MM.1S (cell line): ENCODE data around the gene ANKRD29.

Experiments used
- DNase-seq: peaks from one replicate; pipeline ENCODE4 v3.0.0-alpha.2; 2015
- H2AFZ ChIP-seq: fragments of 300-600 bp; sonication (generic); 2 replicates; pipeline ENCODE4 v1.6.0; 2016; ENCODE audit warnings: antibody characterized with exemption, low read length
- H3F3A ChIP-seq: fragments of 300-600 bp; sonication (generic); 2 replicates; pipeline ENCODE4 v1.6.1; 2016; ENCODE audit warnings: mild to moderate bottlenecking, antibody characterized with exemption, low read length, moderate library complexity, mixed read lengths; ENCODE audit not compliant: insufficient read depth
- H3K27ac ChIP-seq: fragments of 300-600 bp; sonication (generic); 2 replicates; pipeline ENCODE4 v1.5.1; 2016; ENCODE audit warnings: mild to moderate bottlenecking, low read length
- H3K27me3 ChIP-seq: fragments of 300-600 bp; sonication (generic); replicated peaks from 2 replicates; pipeline ENCODE4 v1.6.0; 2016; ENCODE audit warnings: low read length; ENCODE audit not compliant: insufficient read depth
- H3K36me3 ChIP-seq: fragments of 300-600 bp; sonication (generic); replicated peaks from 2 replicates; pipeline ENCODE4 v1.6.1; 2016; ENCODE audit warnings: mild to moderate bottlenecking, low read length, mixed read lengths; ENCODE audit not compliant: insufficient read depth
- H3K4me1 ChIP-seq: fragments of 300-600 bp; sonication (generic); 2 replicates; pipeline ENCODE4 v1.6.1; 2016; ENCODE audit warnings: low read length, mixed read lengths
- H3K4me2 ChIP-seq: fragments of 300-600 bp; sonication (generic); 2 replicates; pipeline ENCODE4 v1.6.0; 2016; ENCODE audit warnings: low read depth, low read length
- H3K4me3 ChIP-seq: fragments of 300-600 bp; sonication (generic); 2 replicates; pipeline ENCODE4 v1.5.1; 2016; ENCODE audit warnings: low read length, mixed read lengths
- H3K79me2 ChIP-seq: fragments of 300-600 bp; sonication (generic); 2 replicates; pipeline ENCODE4 v1.6.1; 2016; ENCODE audit warnings: mixed run types, low read length, mixed read lengths
- H3K9ac ChIP-seq: fragments of 300-600 bp; sonication (generic); 2 replicates; pipeline ENCODE4 v1.6.1; 2016; ENCODE audit warnings: low read length, mixed read lengths
- H3K9me2 ChIP-seq: fragments of 300-600 bp; sonication (generic); replicated peaks from 2 replicates; pipeline ENCODE4 v1.6.1; 2016; ENCODE audit warnings: mild to moderate bottlenecking, low read length, mixed read lengths; ENCODE audit not compliant: insufficient read depth
- H3K9me3 ChIP-seq: fragments of 300-600 bp; sonication (generic); replicated peaks from 2 replicates; pipeline ENCODE4 v1.6.1; 2016; ENCODE audit warnings: mild to moderate bottlenecking, low read length, mixed read lengths; ENCODE audit not compliant: insufficient read depth
- H4K20me1 ChIP-seq: fragments of 300-600 bp; sonication (generic); 2 replicates; pipeline ENCODE4 v1.6.1; 2016; ENCODE audit warnings: mild to moderate bottlenecking, low read length, moderate library complexity, mixed read lengths; ENCODE audit not compliant: insufficient read depth
- EZH2 ChIP-seq: fragments of 300-600 bp; sonication (generic); optimal IDR thresholded peaks from 2 replicates; pipeline ENCODE3; 2017; ENCODE audit warnings: low read depth, mild to moderate bottlenecking, antibody characterized with exemption, low read length, mixed read lengths
- EZH2phosphoT487 ChIP-seq: fragments of 300-600 bp; sonication (generic); IDR thresholded peaks from 2 replicates; pipeline ENCODE4 v1.6.1; 2018; ENCODE audit warnings: antibody characterized with exemption, low read length
- TF ChIP-seq, protein P1 (sequence below): fragments of 300-600 bp; sonication (generic); IDR thresholded peaks from 2 replicates; pipeline ENCODE4 v1.5.1; 2016; ENCODE audit warnings: antibody characterized with exemption, low read length, mixed read lengths

The ANKRD29 gene

DNA sequence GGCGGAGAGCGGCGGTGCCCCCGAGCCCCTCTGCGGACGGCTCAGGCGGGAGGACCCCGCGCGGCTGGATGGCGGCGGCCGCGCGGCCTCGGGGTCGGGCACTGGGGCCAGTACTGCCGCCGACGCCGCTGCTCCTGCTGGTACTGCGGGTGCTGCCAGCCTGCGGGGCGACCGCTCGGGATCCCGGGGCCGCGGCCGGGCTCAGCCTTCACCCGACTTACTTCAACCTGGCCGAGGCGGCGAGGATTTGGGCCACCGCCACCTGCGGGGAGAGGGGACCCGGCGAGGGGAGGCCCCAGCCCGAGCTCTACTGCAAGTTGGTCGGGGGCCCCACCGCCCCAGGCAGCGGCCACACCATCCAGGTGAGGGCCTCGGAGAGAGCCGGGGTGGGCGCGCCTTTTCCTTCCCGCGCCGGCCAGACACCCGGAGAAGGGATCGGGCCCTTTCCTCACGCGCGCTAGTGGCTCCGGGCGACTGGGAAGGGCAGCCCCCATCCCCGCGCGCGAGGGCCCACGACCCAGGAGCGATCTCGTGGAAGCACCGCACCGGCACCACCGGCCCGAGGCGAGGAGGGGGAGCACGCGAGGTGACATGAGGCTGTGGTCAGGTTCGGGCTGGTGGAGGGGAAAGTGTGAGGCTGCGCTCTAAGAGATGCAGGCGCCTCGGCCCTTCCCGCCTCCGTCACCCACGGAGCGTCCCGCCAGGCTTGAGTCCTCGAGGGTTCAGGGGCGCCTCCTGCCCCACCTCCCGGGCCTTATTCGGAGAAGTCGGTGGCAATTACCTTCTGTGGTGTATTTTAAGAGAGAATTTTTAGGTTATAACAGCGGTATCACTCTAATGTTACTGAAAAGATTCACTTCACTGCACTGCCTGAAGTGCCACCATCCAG lies 27.1 kb upstream of the ANKRD29 start:
- Histone ChIP-seq H3K9ac (no peak overlapping the region), H3K27me3 (no peaks in the 10 kb centered on the region), H3K4me2 (peak overlapping the region; percentile 97), H3K27ac (no peak overlapping the region), H3K79me2 (no peaks in the 10 kb centered on the region), H3K9me3 (no peaks in the 10 kb centered on the region), H2AFZ (peak overlapping the region; percentile 88), H3F3A (no peaks in the 10 kb centered on the region), H3K9me2 (no peaks in the 10 kb centered on the region), H4K20me1 (no peaks in the 10 kb centered on the region), H3K36me3 (no peaks in the 10 kb centered on the region), H3K4me1 (no peaks in the 10 kb centered on the region), H3K4me3 (peak overlapping the region; percentile 57)
- TF ChIP-seq EZH2phosphoT487 = no peak
- no peak for TF ChIP-seq EZH2
- TF ChIP-seq, protein P1, sequence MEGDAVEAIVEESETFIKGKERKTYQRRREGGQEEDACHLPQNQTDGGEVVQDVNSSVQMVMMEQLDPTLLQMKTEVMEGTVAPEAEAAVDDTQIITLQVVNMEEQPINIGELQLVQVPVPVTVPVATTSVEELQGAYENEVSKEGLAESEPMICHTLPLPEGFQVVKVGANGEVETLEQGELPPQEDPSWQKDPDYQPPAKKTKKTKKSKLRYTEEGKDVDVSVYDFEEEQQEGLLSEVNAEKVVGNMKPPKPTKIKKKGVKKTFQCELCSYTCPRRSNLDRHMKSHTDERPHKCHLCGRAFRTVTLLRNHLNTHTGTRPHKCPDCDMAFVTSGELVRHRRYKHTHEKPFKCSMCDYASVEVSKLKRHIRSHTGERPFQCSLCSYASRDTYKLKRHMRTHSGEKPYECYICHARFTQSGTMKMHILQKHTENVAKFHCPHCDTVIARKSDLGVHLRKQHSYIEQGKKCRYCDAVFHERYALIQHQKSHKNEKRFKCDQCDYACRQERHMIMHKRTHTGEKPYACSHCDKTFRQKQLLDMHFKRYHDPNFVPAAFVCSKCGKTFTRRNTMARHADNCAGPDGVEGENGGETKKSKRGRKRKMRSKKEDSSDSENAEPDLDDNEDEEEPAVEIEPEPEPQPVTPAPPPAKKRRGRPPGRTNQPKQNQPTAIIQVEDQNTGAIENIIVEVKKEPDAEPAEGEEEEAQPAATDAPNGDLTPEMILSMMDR = no peak
- no peak for DNase-seq

DNA sequence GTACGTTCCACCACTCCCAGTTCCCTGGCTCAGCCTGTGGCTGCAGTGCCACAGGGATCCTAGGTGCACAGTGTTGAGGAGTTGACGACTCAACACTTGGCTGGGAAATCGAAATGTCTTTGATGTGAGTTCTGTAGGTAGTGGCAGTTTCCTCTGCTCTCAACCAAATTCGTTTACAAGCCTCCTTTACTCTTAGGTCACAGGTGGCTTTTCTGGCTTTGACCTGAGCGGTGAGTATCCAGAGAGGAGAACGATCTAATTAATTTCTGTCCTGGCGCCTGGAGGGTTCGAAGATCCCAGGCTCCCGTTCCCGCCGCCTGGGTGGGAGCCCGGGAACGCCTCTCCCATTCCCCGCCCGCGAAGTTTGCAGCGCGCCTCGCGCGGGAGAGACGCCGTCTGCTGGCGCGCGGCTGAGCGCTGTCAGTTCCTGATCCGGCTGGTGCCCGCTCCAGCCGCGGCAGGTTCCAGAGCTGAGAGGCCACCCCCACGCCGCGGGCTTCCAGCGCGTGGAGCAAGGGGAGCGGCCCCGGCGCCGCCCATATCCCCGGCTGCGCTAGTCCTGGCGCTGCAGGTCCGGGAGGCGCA lies 26.4 kb upstream of the ANKRD29 start, which contains the start of gene LAMA3:
Gene LAMA3, plus strand, starts transcription at position 423 of the 585 bp plus-strand sequence. CDS start 231 bp downstream, outside the sequence.
- peak; percentile 24 for DNase-seq
- H3K36me3 ChIP-seq = no peaks in the 10 kb centered on the region
- H3K9me2 ChIP-seq = no peaks in the 10 kb centered on the region
- H3K4me3 ChIP-seq = peak within 1 kb of the TSS; percentile 57
- H3K27ac ChIP-seq = no peak within 1 kb of the TSS
- TF ChIP-seq, protein P1 = peak; percentile 8; the same call in 1 of the 2 replicates
- no peak for TF ChIP-seq EZH2phosphoT487
- H3K9me3 ChIP-seq = no peaks in the 10 kb centered on the region
- H3K9ac ChIP-seq = peak within 1 kb of the TSS; percentile 12; the same call in 1 of the 2 replicates
- no peaks in the 10 kb centered on the region for H4K20me1 ChIP-seq
- H3K79me2 ChIP-seq = no peaks in the 10 kb centered on the region
- peak within 1 kb of the TSS; percentile 88 for H2AFZ ChIP-seq
- H3K4me1 ChIP-seq = no peaks in the 10 kb centered on the region
- H3K4me2 ChIP-seq = peak within 1 kb of the TSS; percentile 97
- H3F3A ChIP-seq = no peaks in the 10 kb centered on the region
- H3K27me3 ChIP-seq = no peaks in the 10 kb centered on the region

DNA sequence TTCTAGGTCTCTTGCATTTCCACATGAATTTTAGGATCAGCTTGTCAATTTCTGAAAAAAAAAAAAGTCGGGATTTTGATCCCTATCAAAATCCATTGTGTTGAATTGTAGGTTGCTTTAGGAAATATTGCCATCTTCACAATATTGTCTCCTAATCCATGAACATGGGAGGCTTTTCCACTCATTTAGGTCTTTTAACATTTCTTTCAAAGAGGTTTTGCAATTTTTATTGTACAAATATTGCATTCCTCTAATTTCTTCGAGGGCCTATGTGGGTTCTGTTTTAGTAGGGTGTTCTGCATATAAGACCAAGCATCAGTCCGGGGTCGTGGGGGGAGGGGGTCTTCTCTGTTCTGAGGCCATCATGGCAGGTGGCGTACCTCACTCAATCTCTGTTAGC lies 25.8 kb upstream of the ANKRD29 start:
- Histone ChIP-seq H3K79me2 (no peaks in the 10 kb centered on the region), H3K36me3 (no peaks in the 10 kb centered on the region), H3K27me3 (no peaks in the 10 kb centered on the region), H3F3A (no peaks in the 10 kb centered on the region), H4K20me1 (no peaks in the 10 kb centered on the region), H3K27ac (no peak overlapping the region), H3K9me3 (no peaks in the 10 kb centered on the region), H2AFZ (no peak overlapping the region), H3K4me2 (peak overlapping the region; percentile 97), H3K9me2 (no peaks in the 10 kb centered on the region), H3K4me3 (peak overlapping the region; percentile 57), H3K4me1 (no peaks in the 10 kb centered on the region), H3K9ac (no peak overlapping the region)
- TF ChIP-seq, protein P1 = no peak
- TF ChIP-seq EZH2 (no peak), EZH2phosphoT487 (no peak)
- no peak for DNase-seq
